Activated naive CD8-positive, alpha-beta T cell treated with anti-CD3 and anti-CD28 coated beads, Interleukin-2, amount 50 U/mL, for 24 hours (primary cell): ENCODE data around the gene RET.
"Not testable (repeated sequence)": the region's sequence is repeated elsewhere in the genome, so short reads cannot be mapped to it uniquely, and the experiment has no call there.

Experiments
- ATAC-seq: fragments of 150-1000 bp; cut with Tn5 transposase; one replicate; pipeline ENCODE4 v1.10.0; 2021
- DNase-seq: peaks from one replicate; pipeline ENCODE4 v3.0.0; 2021
- H3K27ac Mint-ChIP-seq: one replicate; pipeline ENCODE4 v1.8.0; 2021; ENCODE audit warnings: mild to moderate bottlenecking, mixed read lengths
- H3K27me3 Mint-ChIP-seq: one replicate; pipeline ENCODE4 v1.8.0; 2021; ENCODE audit warnings: mixed read lengths
- H3K36me3 Mint-ChIP-seq: one replicate; pipeline ENCODE4 v1.8.0; 2021; ENCODE audit warnings: low read depth, mixed read lengths
- H3K4me1 Mint-ChIP-seq: one replicate; pipeline ENCODE4 v1.8.0; 2021; ENCODE audit warnings: mixed read lengths
- H3K4me3 Mint-ChIP-seq: one replicate; pipeline ENCODE4 v1.8.0; 2021; ENCODE audit warnings: mild to moderate bottlenecking, moderate library complexity, mixed read lengths
- H3K9me3 Mint-ChIP-seq: one replicate; pipeline ENCODE4 v1.8.0; 2021; ENCODE audit warnings: mixed read lengths

Gene RET

DNA sequence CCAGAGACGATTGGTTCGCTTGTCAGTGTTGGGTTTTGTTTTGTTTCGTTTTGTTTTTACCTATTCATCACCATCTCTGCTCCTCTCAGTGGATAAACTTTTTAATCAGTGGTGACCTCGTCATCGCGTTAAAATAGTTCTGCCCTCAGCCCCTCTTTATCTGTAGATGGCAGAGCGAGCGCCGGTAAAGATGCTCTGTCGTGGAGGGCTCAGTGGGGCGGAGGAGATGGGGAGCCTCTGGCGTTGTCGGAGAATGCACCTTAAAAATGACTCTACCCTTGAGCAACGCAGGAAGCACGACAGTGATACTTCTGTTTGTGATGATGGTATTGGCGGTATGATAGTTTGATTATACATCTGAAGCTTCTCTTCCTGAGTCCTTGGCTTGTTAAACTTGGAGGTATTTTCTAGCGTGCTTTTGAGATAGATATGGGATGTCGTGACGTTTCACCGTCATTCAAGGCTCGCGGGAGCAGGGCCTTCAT is 61.9 kb downstream of the RET start:
- no peaks in the 10 kb centered on the region for H3K9me3 Mint-ChIP-seq
- peak; percentile 51 for DNase-seq
- peak; percentile 66 for ATAC-seq
- H3K4me1 Mint-ChIP-seq, result peaks cover 62% of the 10 kb centered on the region
- H3K27ac Mint-ChIP-seq, result peak overlapping the region; percentile 91
- no peaks in the 10 kb centered on the region for H3K27me3 Mint-ChIP-seq
- H3K36me3 Mint-ChIP-seq, result peaks cover 6% of the 10 kb centered on the region
- H3K4me3 Mint-ChIP-seq, result peak overlapping the region; percentile 99

DNA sequence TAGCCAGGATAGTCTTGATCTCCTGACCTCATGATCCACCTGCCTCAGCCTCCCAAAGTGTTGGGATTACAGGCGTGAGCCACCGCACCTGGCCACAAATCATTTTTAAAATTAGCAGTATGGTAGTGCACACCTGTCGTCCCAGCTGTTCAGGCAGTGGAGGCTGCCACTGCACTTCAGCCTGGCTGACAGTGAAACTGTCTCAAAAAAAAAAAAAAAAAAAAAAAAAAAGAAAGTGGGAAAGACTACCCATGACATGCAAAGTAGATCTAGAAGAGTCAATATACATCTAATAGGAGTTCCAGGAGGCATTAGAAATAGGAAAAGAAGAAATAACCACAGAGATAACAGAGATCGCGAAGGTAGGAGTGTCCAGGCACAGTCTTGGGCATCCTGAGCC is 64.6 kb downstream of the RET start:
- H3K4me3 Mint-ChIP-seq, result peak overlapping the region; percentile 24
- no peak for DNase-seq
- peaks cover 9% of the 10 kb centered on the region for H3K36me3 Mint-ChIP-seq
- H3K4me1 Mint-ChIP-seq, result peaks cover 77% of the 10 kb centered on the region
- peak overlapping the region; percentile 54 for H3K27ac Mint-ChIP-seq
- H3K9me3 Mint-ChIP-seq, result no peaks in the 10 kb centered on the region
- ATAC-seq, result no peak
- H3K27me3 Mint-ChIP-seq, result no peaks in the 10 kb centered on the region

DNA sequence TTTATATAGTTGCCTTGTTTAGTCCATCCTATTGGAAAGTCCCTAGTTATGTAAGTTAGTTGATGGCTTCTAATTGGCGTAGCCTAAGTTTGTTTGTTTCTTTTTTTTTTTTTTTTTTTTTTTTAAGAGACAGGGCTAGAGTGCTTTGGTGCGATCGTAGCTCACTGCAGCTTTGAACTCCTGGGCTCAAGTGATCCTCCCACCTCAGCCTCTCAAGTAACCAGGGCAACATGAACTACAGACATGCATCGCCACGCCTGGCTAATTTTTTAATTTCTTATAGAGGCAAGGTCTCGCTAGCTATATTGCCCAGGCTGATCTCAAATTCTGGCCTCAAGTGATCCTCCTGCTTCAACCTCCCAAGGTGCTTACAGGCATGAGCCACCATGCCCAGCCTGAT is 68.4 kb downstream of the RET start:
- H3K27ac Mint-ChIP-seq, result no peak overlapping the region
- H3K4me1 Mint-ChIP-seq, result peaks cover 73% of the 10 kb centered on the region
- no peak for ATAC-seq
- peaks cover 30% of the 10 kb centered on the region for H3K36me3 Mint-ChIP-seq
- no peak overlapping the region for H3K4me3 Mint-ChIP-seq
- DNase-seq, result no peak
- no peaks in the 10 kb centered on the region for H3K27me3 Mint-ChIP-seq
- peaks cover 4% of the 10 kb centered on the region for H3K9me3 Mint-ChIP-seq

DNA sequence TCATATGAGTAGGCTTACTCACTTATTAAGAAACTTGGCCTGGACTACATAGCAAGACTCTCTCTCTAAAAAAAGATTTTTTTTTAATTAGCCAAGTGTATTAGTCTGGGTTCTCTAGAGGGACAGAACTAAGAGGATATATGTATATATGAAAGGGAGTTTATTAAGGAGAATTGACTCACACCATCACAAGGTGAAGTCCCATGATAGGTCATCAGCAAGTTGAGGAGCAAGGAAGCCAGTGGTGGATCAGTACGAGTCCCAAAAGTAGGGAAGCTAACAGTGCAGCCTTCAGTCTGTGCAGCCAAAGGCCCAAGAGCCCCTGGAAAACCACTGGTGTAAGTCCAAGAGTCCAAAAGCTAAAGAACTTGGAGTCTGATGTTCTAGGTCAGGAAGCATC is 69.1 kb downstream of the RET start:
- Mint-ChIP-seq H3K4me1 (peaks cover 73% of the 10 kb centered on the region), H3K36me3 (peaks cover 31% of the 10 kb centered on the region)
- not testable (repeated sequence) for H3K4me3 Mint-ChIP-seq, H3K27ac Mint-ChIP-seq, DNase-seq, H3K9me3 Mint-ChIP-seq, ATAC-seq, H3K27me3 Mint-ChIP-seq

DNA sequence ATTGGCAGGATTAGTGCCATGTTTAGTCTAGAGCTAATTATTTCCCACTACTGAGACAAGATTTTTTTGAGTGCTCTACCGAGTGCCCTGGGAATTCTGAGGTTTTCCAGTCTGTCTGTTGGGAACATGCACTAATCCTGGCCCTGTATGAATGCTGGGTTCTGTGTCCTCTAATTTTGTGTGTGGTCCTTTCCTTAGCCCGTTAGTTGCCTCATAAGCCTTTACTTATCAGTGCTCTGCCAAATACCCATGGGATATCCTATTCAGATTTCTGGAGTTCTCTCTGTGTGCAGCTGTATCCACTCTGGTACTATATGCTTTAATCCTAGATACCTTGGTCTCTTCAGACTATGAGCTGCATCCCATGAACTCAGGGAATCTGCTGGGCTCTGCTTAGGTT is 74.5 kb downstream of the RET start:
- H3K9me3 Mint-ChIP-seq, result peaks cover 4% of the 10 kb centered on the region
- H3K4me1 Mint-ChIP-seq, result peaks cover 62% of the 10 kb centered on the region
- H3K36me3 Mint-ChIP-seq, result peaks cover 27% of the 10 kb centered on the region
- DNase-seq (no peak), ATAC-seq (no peak)
- no peaks in the 10 kb centered on the region for H3K27me3 Mint-ChIP-seq
- no peak overlapping the region for H3K27ac Mint-ChIP-seq
- no peak overlapping the region for H3K4me3 Mint-ChIP-seq

DNA sequence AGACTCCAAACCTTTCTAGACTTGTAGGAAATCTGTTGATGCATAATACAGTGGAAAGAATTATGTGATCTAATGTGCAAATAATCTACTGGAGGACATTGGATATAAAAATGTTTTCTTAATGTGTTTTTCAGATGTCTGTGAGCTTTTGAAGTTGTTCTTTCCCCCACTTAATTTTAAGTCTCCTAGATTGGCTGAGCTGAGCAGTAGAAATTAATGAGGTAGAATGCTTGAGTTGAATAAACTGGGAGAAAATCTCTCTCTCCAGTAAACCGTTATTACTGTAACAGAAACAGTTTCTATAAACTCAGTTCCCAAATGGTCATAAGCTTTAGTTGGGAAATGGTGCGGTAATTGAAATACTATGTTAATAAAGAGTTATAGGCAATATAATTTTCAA is 77.0 kb downstream of the RET start:
- H3K27me3 Mint-ChIP-seq, result no peaks in the 10 kb centered on the region
- H3K4me3 Mint-ChIP-seq, result no peak overlapping the region
- H3K36me3 Mint-ChIP-seq, result peaks cover 18% of the 10 kb centered on the region
- H3K4me1 Mint-ChIP-seq, result peaks cover 61% of the 10 kb centered on the region
- H3K9me3 Mint-ChIP-seq, result peaks cover under 1% of the 10 kb centered on the region
- no peak overlapping the region for H3K27ac Mint-ChIP-seq
- no peak for DNase-seq
- no peak for ATAC-seq

DNA sequence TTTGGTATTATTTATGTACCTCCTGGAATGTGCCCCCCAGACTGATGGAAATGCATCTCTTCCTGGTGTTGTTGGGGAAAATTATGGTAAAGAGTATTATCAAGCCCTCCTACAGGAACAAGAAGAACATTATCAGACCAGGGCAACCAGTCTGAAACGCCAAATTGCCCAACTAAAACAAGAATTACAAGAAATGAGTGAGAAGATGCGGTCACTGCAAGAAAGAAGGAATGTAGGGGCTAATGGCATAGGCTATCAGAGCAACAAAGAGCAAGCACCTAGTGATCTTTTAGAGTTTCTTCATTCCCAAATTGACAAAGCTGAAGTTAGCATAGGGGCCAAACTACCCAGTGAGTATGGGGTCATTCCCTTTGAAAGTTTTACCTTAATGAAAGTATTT is 78.4 kb downstream of the RET start:
- no peak overlapping the region for H3K4me3 Mint-ChIP-seq
- H3K9me3 Mint-ChIP-seq, result no peaks in the 10 kb centered on the region
- H3K27ac Mint-ChIP-seq, result no peak overlapping the region
- H3K36me3 Mint-ChIP-seq, result peaks cover 14% of the 10 kb centered on the region
- peaks cover 65% of the 10 kb centered on the region for H3K4me1 Mint-ChIP-seq
- DNase-seq (no peak), ATAC-seq (no peak)
- no peaks in the 10 kb centered on the region for H3K27me3 Mint-ChIP-seq

DNA sequence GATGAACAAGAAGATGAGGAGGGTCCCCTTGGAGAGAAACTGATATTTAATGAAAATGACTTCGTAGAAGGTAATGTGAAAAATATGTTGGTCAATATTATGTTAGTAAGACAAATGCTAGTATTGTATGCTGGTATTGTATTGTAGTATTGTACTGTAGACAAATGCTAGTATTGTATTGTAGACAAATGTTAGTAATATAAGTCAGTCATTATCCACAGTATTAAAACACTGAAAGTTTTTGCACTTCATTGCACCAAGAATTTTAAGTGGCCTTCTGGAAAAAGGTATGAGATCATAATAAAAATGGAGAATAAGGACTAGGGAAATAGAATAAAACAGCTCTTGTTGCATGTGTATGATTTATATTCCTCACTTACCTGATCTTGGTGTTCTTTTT is 78.9 kb downstream of the RET start:
- peaks cover 10% of the 10 kb centered on the region for H3K36me3 Mint-ChIP-seq
- no peak overlapping the region for H3K4me3 Mint-ChIP-seq
- DNase-seq, result no peak
- no peaks in the 10 kb centered on the region for H3K27me3 Mint-ChIP-seq
- ATAC-seq, result no peak
- no peaks in the 10 kb centered on the region for H3K9me3 Mint-ChIP-seq
- peaks cover 65% of the 10 kb centered on the region for H3K4me1 Mint-ChIP-seq
- H3K27ac Mint-ChIP-seq, result no peak overlapping the region

DNA sequence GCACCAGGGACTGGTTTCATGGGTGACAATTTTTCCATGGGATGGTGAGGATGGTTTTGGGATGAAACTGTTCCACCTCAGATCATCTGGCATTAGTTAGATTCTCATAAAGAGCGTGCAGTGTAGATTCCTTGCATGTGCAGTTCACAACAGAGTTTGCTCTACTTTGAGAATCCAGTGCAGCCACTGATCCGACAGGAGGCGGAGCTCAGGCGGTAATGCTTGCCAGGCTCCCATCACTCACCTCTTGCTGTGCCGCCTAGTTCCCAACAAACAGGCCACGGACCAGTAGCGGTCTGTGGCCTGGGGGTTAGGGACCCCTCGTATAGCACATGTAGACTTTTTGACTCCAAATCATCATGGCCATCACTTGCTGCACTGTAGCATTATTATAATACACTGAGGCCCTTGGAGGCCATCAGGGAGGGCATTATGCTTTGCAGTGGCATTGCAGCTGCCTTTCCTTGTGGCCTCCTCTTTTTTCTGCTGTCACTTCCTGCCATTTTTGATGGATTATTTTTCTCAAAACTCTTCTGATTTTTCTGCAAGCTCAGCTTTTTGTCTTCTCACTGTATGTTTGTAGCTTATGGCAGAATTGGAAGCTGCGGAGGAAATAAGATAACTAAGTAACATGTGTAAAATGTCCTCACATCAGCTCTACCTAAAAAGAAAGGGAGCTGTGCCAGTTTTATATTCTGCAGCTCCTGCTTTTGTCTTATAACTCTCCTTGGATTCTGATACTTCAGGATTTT is 79.9 kb downstream of the RET start:
- Mint-ChIP-seq H3K27me3 (no peaks in the 10 kb centered on the region), H3K9me3 (no peaks in the 10 kb centered on the region), H3K4me3 (no peak overlapping the region), H3K36me3 (peaks cover 17% of the 10 kb centered on the region), H3K4me1 (peaks cover 66% of the 10 kb centered on the region), H3K27ac (peak overlapping the region; percentile 46)
- no peak for DNase-seq
- ATAC-seq, result no peak

DNA sequence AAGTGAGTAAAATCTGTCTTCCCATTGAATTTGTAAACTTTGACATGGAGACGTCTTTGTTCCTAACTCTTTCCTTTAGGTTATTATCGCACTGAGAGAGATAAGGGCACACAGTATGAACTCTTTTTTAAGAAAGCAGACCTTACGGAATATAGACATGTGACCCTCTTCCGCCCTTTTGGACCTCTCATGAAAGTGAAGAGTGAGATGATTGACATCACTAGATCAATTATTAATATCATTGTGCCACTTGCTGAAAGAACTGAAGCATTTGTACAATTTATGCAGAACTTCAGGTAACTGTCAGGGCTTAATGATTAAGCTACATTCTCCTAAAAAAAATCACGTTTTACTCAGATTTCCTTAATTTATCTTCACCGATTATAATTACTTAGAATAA is 81.8 kb downstream of the RET start:
- ATAC-seq (no peak), DNase-seq (no peak)
- H3K27me3 Mint-ChIP-seq, result no peaks in the 10 kb centered on the region
- H3K36me3 Mint-ChIP-seq, result peaks cover 28% of the 10 kb centered on the region
- H3K4me1 Mint-ChIP-seq, result peaks cover 69% of the 10 kb centered on the region
- H3K4me3 Mint-ChIP-seq, result no peak overlapping the region
- H3K27ac Mint-ChIP-seq, result no peak overlapping the region
- no peaks in the 10 kb centered on the region for H3K9me3 Mint-ChIP-seq

DNA sequence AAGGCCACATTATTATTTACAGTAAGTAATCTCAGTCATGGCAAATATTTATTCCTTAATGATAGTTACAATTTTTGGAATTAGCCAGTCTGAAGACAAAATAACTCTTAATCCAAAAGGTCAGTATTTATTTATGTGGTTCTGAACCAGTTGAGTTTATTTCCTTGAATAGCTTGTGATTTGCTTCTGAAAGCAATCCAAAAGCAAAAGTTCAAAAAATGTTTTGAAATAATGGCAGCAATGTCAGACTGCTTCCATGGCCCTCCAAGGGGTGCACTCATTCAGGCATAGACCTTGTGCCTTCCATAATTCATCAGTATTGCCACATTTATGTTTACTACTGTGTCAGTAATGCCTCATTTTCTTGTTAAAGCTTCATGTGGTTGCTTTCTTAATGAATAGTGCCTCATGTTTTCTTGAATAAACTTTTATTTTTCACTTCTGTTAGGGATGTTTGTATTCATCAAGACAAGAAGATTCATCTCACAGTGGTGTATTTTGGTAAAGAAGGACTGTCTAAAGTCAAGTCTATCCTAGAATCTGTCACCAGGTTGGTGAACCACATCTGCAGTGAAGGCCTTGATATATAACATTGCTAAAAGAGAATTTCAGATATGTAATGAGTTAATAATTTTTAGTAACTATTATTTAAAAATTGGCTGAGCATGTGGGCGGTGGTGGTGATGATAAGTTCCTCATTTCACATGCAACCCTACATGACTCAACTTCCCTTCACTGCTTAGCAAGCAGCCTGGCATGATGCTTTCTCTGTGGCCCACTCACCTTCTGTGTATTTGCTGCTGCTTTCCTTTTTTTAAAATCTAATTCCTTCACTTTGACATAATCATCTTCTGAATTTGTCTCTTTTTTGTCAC is 83.4 kb downstream of the RET start:
- no peaks in the 10 kb centered on the region for H3K9me3 Mint-ChIP-seq
- peaks cover 64% of the 10 kb centered on the region for H3K4me1 Mint-ChIP-seq
- H3K4me3 Mint-ChIP-seq, result peak overlapping the region; percentile 51
- peak; percentile 90 for ATAC-seq
- H3K36me3 Mint-ChIP-seq, result peaks cover 34% of the 10 kb centered on the region
- H3K27me3 Mint-ChIP-seq, result no peaks in the 10 kb centered on the region
- H3K27ac Mint-ChIP-seq, result peak overlapping the region; percentile 94
- peak; percentile 45 for DNase-seq

DNA sequence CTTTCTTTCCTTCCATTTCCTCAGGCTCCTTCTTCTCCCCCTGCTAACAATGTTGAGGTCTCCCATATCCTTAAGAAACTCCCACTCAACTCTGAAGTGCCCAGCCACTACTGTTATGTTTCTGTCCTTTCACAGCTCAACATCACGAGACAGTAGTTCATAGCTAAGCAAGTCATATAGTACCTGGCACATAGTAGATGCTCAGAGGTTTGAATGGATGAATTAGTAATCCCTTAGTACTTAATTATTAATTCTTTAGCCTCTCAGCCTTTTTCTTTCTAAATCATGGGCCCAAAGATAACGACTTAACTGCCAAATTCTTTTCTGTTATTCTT is 84.0 kb downstream of the RET start:
- Mint-ChIP-seq H3K4me3 (peak overlapping the region; percentile 51), H3K27me3 (no peaks in the 10 kb centered on the region)

DNA sequence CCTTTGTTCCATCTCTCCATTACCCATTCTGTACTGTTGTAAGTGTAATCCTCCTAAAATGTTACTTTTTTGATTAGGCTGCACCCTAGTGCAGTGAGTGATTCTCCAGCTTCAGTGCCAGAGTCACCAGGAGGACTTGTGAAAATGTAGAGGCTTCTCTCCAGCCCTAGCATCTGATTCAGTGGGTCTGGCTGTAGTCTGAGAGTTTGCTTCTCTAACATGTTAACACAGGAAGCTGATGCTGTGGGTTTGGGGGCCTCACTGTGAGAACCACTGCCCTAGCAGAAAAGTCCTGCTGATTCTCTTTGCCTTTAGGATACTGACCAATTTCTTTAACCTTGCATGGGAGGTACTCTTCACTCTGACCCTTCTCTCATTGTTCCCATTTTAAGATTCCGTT is 85.7 kb downstream of the RET start:
- no peaks in the 10 kb centered on the region for H3K9me3 Mint-ChIP-seq
- H3K27me3 Mint-ChIP-seq, result no peaks in the 10 kb centered on the region
- peak; percentile 21 for ATAC-seq
- peak overlapping the region; percentile 10 for H3K27ac Mint-ChIP-seq
- H3K4me3 Mint-ChIP-seq, result no peak overlapping the region
- H3K4me1 Mint-ChIP-seq, result peaks cover 57% of the 10 kb centered on the region
- DNase-seq, result no peak
- peaks cover 27% of the 10 kb centered on the region for H3K36me3 Mint-ChIP-seq

More for the DNA sequence above, 84.0 kb downstream of the RET start:
- DNase-seq (no peak), ATAC-seq (peak; percentile 81)
- Mint-ChIP-seq H3K27ac (peak overlapping the region; percentile 94), H3K36me3 (peaks cover 34% of the 10 kb centered on the region), H3K9me3 (no peaks in the 10 kb centered on the region), H3K4me1 (peaks cover 59% of the 10 kb centered on the region)

DNA sequence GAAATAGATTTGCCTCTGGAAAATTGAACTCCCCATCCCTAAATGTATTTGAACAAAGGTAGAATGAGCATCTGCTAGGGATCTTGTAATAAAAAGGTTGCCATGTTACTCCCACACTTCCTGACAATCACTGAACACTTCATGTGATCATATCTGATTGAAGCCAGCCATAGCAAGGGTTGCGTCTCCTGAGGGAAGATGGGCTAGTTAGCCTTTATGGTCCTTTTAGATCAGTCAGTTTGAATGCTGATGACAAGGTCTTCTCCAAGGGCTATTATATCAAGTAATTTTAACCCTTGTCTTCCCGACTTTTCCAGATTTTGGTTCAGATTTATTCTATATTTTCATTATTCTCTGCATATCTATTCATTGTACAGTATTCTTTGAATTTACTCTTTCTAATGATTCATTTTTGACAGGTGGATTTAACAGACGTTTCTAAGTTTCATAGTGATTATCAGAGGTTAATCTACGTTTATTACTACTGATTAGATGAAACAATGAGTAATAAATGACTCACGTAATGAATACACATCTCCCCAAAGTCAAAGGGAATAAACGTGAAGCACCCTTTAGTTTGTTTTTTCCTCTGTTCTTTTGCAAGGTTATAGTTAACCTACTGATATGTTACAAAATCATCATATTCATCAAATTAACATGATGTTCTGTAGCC is 89.5 kb downstream of the RET start:
- H3K4me3 Mint-ChIP-seq, result no peak overlapping the region
- peaks cover 35% of the 10 kb centered on the region for H3K4me1 Mint-ChIP-seq
- no peaks in the 10 kb centered on the region for H3K9me3 Mint-ChIP-seq
- H3K36me3 Mint-ChIP-seq, result peaks cover 42% of the 10 kb centered on the region
- no peaks in the 10 kb centered on the region for H3K27me3 Mint-ChIP-seq
- no peak for ATAC-seq
- peak overlapping the region; percentile 16 for H3K27ac Mint-ChIP-seq
- no peak for DNase-seq
